AG09319 (cell line): ENCODE measurements around the gene SMAD1.

Experiments
- DNase-seq: peaks from one replicate; pipeline ENCODE4 v3.0.0-alpha.2; 2010; ENCODE audit warnings: low read depth; ENCODE audit errors: extremely low read depth
- CTCF ChIP-seq: IDR thresholded peaks from 2 replicates; pipeline ENCODE4 v1.5.1; 2011; ENCODE audit warnings: low read depth, mild to moderate bottlenecking, inconsistent platforms, low read length, moderate library complexity

The SMAD1 gene

GRCh38 chr4:145507636-145508035 is 26.0 kb downstream of the SMAD1 start:
- TF ChIP-seq CTCF, result no peak
- no peak for DNase-seq

- no peak for DNase-seq
- TF ChIP-seq CTCF, result no peak
Observed at GRCh38 chr4:145511913-145512522, 30.4 kb downstream of the SMAD1 start.

- DNase-seq, result no peak
- no peak for TF ChIP-seq CTCF
Observed at GRCh38 chr4:145513020-145513621, 31.5 kb downstream of the SMAD1 start.

GRCh38 chr4:145520172-145520571 is 38.5 kb downstream of the SMAD1 start:
- DNase-seq, result no peak
- no peak for TF ChIP-seq CTCF

- DNase-seq, result no peak
- no peak for TF ChIP-seq CTCF
Observed at GRCh38 chr4:145521282-145521681, 39.6 kb downstream of the SMAD1 start.

GRCh38 chr4:145523117-145523516 is 41.5 kb downstream of the SMAD1 start:
- no peak for DNase-seq
- TF ChIP-seq CTCF, result no peak

- no peak for DNase-seq
- no peak for TF ChIP-seq CTCF
Observed at GRCh38 chr4:145524552-145524951, 42.9 kb downstream of the SMAD1 start.
